Testis (tissue), 3 donors: ENCODE results near the gene IVNS1ABP. TPM values are rescaled to one million over a fixed set of nuclear protein-coding genes. Genes with fewer than 3 reads are reported as not detected.
A peak's percentile ranks its signal among the peaks of the same experiment; 100 is the strongest.
"Not testable (repeated sequence)": the region's sequence is repeated elsewhere in the genome, so short reads cannot be mapped to it uniquely, and the experiment has no call there.

Experiments used
- DNase-seq: peaks from one replicate; pipeline ENCODE4 v3.0.0-alpha.2; 2019
- H3K27ac ChIP-seq, 2 donors: fragments of 200-600 bp; sonication (generic); one replicate each; pipeline ENCODE4 v1.5.1; 2019
- H3K27me3 ChIP-seq: fragments of 200-600 bp; sonication (generic); one replicate; pipeline ENCODE4 v1.5.1; 2019
- H3K36me3 ChIP-seq: fragments of 200-600 bp; sonication (generic); one replicate; pipeline ENCODE4 v1.5.1; 2017; ENCODE audit warnings: low read depth; ENCODE audit errors: missing control alignments
- H3K4me1 ChIP-seq: fragments of 200-600 bp; sonication (generic); one replicate; pipeline ENCODE4 v1.5.1; 2019
- H3K4me3 ChIP-seq, 2 donors: fragments of 200-600 bp; sonication (generic); one replicate each; pipeline ENCODE4 v1.5.1; 2017 to 2019
- H3K9me3 ChIP-seq: fragments of 200-600 bp; sonication (generic); one replicate; pipeline ENCODE4 v1.5.1; 2017
- POLR2A ChIP-seq: fragments of 450-650 bp; IDR thresholded peaks from one replicate; pipeline ENCODE4 v1.6.1; 2017; ENCODE audit warnings: antibody characterized with exemption, mild to moderate bottlenecking, moderate library complexity
- WGBS, 2 donors: methylation state at CpG; one replicate each; pipeline ENCODE4 v1.1.5; 2018; 5-methylcytosine and 5-hydroxymethylcytosine counted together
- intact Hi-C: fragments of 100-400 bp; cut with DNase I; formaldehyde crosslinking; loops from one replicate; pipeline ENCODE4 v1.15.1; 2023; ENCODE audit warnings: low total_unique reads
- polyA plus RNA-seq: library from polyadenylated mRNA; stranded (reverse); fragments of 350-450 nt; fragmentation: Illumina TruSeq; extraction: RNeasy Lipid Tissue Mini Kit (QIAGEN cat#74804); gene quantifications from one replicate; pipeline ENCODE4 v1.2.3, GENCODE V29; 2014; ENCODE audit warnings: low read depth, low replicate concordance; ENCODE audit not compliant: insufficient read depth
- total RNA-seq, 2 donors: library from RNA; depleted of rRNA; stranded (reverse); fragments of >200 nt; gene quantifications; one replicate each; pipeline ENCODE4 v1.2.3, GENCODE V29; 2016
- TF ChIP-seq, protein P1 (sequence below), 3 experiments: fragments of 450-650 bp in 2 of 3; fragments of 200-600 bp in 1 of 3; sonication (generic) in 1 of 3; IDR thresholded peaks; one replicate each; pipeline ENCODE4 v1.5.1; 2016 to 2019; ENCODE audit warnings: antibody characterized with exemption in 3 of 3, mild to moderate bottlenecking in 2 of 3, moderate library complexity in 1 of 3

IVNS1ABP gene
- total and polyA plus RNA-seq, 3 donors from 2014 or later: 58.9 to 94.6 (median 78.3) TPM

DNA sequence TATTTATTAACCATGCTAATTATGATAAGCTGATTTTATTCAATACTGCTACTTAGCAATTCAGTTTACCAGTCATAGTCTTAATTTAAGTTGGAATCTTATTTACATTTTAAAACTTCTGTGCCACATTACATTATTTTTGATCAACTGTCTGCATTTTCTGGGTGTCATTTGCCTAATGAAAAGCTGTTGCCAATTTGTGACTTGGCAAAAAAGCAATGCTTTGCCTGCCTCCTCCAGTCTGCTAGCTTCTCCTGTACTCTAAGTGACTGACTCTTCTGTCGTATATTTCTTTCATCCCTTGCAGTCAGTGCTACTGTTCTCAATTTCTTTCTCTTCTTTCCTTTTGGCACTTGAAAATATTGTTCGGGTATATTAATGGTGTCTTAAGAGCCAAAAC is 5.6 kb upstream of the IVNS1ABP start:
- H3K27ac ChIP-seq: peak overlapping the region; percentile 36 to 69
- no peaks in the 10 kb centered on the region for H3K9me3 ChIP-seq
- H3K4me1 ChIP-seq: peaks cover 7% of the 10 kb centered on the region
- intact Hi-C loops: no loop called here
- H3K4me3 ChIP-seq: no peak overlapping the region
- H3K36me3 ChIP-seq: no peaks in the 10 kb centered on the region
- H3K27me3 ChIP-seq: no peaks in the 10 kb centered on the region
- DNase-seq: no peak
- TF ChIP-seq, protein P1, sequence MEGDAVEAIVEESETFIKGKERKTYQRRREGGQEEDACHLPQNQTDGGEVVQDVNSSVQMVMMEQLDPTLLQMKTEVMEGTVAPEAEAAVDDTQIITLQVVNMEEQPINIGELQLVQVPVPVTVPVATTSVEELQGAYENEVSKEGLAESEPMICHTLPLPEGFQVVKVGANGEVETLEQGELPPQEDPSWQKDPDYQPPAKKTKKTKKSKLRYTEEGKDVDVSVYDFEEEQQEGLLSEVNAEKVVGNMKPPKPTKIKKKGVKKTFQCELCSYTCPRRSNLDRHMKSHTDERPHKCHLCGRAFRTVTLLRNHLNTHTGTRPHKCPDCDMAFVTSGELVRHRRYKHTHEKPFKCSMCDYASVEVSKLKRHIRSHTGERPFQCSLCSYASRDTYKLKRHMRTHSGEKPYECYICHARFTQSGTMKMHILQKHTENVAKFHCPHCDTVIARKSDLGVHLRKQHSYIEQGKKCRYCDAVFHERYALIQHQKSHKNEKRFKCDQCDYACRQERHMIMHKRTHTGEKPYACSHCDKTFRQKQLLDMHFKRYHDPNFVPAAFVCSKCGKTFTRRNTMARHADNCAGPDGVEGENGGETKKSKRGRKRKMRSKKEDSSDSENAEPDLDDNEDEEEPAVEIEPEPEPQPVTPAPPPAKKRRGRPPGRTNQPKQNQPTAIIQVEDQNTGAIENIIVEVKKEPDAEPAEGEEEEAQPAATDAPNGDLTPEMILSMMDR (IDR thresholded peaks at IDR 0.05): no peak
- no peak for TF ChIP-seq POLR2A
- 43 to 49% methylated on average over 2 of the region's 2 CpGs for WGBS, 2 donors

GRCh38 chr1:185321653-185322221 is 4.7 kb upstream of the IVNS1ABP start:
- H3K27me3 ChIP-seq, H3K9me3 ChIP-seq, H3K36me3 ChIP-seq, H3K4me1 ChIP-seq, DNase-seq, intact Hi-C loops: not testable (repeated sequence)
- peak overlapping the region; percentile 36 to 69 for H3K27ac ChIP-seq
- H3K4me3 ChIP-seq: peak overlapping the region; percentile 33 to 52
- 70 to 76% methylated on average over 13 to 35 of the region's 36 CpGs for WGBS, 2 donors

- H3K9me3 ChIP-seq, H3K27me3 ChIP-seq, H3K4me1 ChIP-seq, intact Hi-C loops, H3K36me3 ChIP-seq: not testable (repeated sequence)
- DNase-seq: peak; percentile 54
- Histone ChIP-seq H3K4me3 (peak overlapping the region; percentile 33 to 52), H3K27ac (peak overlapping the region; percentile 36 to 69)
- WGBS, 2 donors: 67 to 82% methylated on average over 6 to 7 of the region's 7 CpGs
Measured at GRCh38 chr1:185321104-185321503, 4.1 kb upstream of the IVNS1ABP start.

DNA sequence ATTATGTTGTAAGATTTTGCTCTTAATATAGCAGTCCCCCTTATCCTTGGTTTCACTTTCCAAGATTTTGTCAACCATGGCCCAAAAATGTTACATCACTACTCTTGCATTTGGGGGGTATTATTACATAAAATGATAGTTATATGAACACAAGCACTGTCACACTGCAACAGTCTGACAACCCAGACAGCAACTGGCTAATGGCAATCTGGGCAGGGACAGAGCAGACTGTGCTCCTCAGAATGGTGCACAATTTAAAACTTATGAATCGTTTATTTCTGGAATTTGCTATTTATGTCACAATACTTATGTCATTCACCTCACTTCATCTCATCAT is 2.1 kb upstream of the IVNS1ABP start:
- H3K27ac ChIP-seq: peak overlapping the region in 1 of 2 donors; percentile 86
- WGBS, 2 donors: 50 to 52% methylated on average over 1 of the region's 1 CpG
- H3K4me1 ChIP-seq: peaks cover 22% of the 10 kb centered on the region
- no peaks in the 10 kb centered on the region for H3K9me3 ChIP-seq
- H3K4me3 ChIP-seq: no peak overlapping the region
- TF ChIP-seq, protein P1 (IDR thresholded peaks at IDR 0.05): no peak
- no peak for TF ChIP-seq POLR2A
- H3K36me3 ChIP-seq: no peaks in the 10 kb centered on the region
- intact Hi-C loops: no loop called here
- H3K27me3 ChIP-seq: no peaks in the 10 kb centered on the region
- no peak for DNase-seq

DNA sequence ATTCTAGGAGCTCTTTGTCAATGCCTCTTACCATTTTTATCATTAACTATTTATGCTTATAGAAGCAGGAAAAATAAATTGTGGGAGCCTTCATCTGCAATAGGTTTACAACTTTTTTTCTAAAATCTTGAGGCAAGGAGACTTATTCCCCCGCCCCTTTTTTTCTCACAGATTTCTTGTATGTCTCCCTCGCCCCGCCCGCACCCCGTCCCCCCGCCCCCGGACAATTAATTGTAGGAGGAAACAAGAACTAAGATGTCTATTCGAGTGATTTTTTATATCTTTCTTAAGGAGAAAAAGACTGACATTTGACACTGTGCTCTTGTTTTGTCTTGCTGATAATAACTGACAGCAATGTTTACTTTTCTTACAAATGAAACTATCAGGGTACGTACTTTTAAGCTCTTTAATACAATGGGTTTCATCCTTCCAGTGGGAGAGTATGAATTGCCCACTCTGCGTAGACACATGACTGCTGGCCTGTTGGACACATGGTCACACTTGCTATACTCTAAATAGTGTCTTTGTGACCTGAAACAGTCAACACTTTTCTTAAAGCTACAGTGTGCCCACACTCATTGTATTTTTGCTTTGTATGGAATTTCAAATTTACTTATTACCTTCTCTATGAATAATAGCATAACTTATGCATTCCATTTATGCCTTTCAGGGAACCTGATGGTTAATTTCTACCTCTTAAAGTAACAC is 1.5 kb upstream of the IVNS1ABP start:
- no peaks in the 10 kb centered on the region for H3K9me3 ChIP-seq
- no peaks in the 10 kb centered on the region for H3K36me3 ChIP-seq
- peaks cover 23% of the 10 kb centered on the region for H3K4me1 ChIP-seq
- DNase-seq: no peak
- no peak overlapping the region for H3K4me3 ChIP-seq
- WGBS, 2 donors: 50 to 54% methylated on average over 10 of the region's 10 CpGs
- intact Hi-C loops: no loop called here
- H3K27ac ChIP-seq: peak overlapping the region; percentile 86 to 92
- TF ChIP-seq, protein P1 (IDR thresholded peaks at IDR 0.05): no peak
- TF ChIP-seq POLR2A: no peak
- H3K27me3 ChIP-seq: no peaks in the 10 kb centered on the region

DNA sequence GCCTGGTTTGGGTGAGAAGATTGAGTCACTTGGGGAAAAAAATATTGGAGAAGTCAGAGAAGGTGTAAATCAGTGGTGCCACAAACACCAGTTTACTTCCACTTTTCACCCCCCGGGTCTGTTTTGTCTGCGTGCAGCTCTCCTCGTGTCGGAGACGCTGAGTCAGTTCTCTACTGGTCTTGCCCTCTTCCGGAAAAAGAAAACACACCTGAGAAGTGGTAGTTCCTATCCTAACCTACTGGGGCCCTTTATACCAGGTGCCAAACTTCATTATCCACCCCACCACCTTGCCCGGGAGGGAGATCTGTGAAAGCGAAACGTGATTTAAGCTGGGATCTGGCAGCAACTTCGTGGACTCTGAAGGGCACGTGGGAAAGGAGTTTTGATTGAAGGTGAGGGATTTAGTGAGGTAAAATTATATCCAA is 855 bp upstream of the IVNS1ABP start:
- H3K36me3 ChIP-seq: no peaks in the 10 kb centered on the region
- H3K27me3 ChIP-seq: no peaks in the 10 kb centered on the region
- WGBS, 2 donors: 17 to 19% methylated on average over 11 of the region's 11 CpGs
- H3K9me3 ChIP-seq: no peaks in the 10 kb centered on the region
- H3K4me1 ChIP-seq: peaks cover 23% of the 10 kb centered on the region
- peak overlapping the region; percentile 86 to 92 for H3K27ac ChIP-seq
- peak; percentile 41 for DNase-seq
- H3K4me3 ChIP-seq: peak overlapping the region; percentile 92 to 97
- no peak for TF ChIP-seq POLR2A
- intact Hi-C loops: no loop called here
